ENCODE data around the gene M1AP.

Gene M1AP

DNA sequence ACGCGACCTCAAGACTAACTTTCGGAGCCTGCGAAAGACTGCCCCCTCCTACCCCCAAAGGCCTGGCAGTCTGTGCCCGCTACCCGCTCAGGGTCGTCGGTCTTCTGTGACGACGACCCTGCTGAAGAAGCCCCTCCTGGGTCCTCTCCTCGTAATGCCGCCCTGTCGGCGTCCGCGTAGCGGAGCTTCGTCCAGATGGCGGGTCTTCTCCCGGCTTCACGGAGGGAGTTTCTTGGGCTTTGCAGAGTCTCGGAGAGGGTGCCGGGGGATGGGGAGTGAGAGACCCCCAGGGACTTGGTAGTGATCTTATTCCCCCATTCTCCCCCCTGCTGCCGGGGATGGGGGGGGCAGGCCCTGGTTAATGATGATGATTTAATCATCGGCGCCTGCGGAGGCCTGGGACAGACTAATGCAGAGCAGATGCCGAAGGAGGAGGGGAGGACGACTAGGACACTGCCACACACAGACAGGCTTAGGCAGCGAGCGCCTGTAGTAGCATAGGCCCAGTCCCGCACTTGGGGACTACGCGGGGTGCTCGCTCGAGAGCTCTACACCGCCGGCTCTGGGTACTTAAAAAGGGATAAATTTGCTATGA lies 140.1 kb downstream of the M1AP start:
- no peak for DNase-seq (ENCODE audit: extremely low read depth in 1 of 2, low read depth in 1 of 2)
